GM21390 (cell line): ENCODE results near the gene SLC5A1.

Source experiments
- ATAC-seq: cut with Tn5 transposase; IDR thresholded peaks from one replicate; pipeline ENCODE4 v1.9.1; 2021; ENCODE audit not compliant: unreplicated experiment

Gene SLC5A1

DNA sequence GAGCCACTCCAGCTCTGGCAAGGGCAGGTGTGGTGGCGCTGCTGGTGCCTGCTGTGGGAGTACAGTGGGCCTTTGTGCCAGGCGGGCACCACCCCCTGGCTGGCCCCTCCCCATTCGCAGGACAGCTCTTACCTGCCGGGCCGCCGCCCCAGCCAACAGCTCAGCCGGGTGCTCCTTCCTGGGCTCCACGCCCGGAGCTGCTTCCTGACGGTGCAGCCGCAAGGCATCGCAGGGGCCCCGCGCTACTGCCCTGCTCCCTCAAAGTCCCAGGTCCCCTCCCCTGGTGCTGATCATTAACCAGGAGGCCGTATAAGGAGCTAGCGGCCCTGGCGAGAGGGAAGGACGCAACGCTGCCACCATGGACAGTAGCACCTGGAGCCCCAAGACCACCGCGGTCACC is at the start of gene SLC5A1:
Gene SLC5A1 (plus strand): TSS at position 338 of the 400 bp plus-strand sequence. CDS start 21 bp downstream, at position 359.
- ATAC-seq, result no peak

GRCh38 chr22:31995046-31995445 is 48.0 kb upstream of the SLC5A1 start:
- no peak for ATAC-seq

GRCh38 chr22:31995807-31996206 is 47.3 kb upstream of the SLC5A1 start:
- no peak for ATAC-seq

GRCh38 chr22:31998784-31999385 is 44.2 kb upstream of the SLC5A1 start:
- ATAC-seq, result no peak

DNA sequence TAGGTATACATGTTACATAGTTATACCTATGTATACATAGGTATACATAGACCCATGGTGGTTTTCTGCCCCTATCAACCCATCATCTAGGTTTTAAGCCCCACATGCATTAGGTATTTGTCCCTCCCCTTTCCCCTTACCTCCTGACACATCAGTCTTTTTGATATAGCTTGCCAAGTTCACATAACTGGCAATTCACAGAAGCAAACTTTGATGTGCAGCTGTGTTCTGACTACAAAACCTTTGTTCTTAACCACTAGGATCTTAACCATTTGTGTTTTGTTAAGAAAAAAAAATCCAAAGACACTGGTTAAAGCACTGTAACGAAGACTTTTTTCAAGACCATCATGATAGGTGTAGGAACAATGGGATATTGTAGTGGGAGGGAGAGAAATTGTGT is 42.9 kb upstream of the SLC5A1 start:
- ATAC-seq, result no peak

- no peak for ATAC-seq
Observed at GRCh38 chr22:32005453-32005852, 37.6 kb upstream of the SLC5A1 start.

DNA sequence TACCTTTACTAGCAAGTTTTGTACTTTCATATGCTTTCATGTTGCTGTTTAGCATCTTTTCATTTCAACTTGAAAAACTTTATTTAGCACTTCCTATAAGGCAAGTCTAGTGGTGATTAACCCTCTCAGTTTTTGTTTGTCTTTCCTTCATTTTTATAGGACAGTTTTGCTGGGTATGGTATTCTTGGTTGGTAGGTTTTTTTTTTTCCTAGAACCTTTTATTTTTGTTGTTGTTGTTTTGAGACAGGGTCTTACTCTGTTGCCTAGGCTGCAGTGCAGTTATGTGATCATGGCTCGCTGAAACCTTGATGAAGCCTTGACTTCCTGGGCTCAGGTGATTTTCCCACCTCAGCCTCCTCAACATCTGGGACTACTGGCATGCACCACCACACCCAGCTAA is 29.9 kb upstream of the SLC5A1 start:
- no peak for ATAC-seq

GRCh38 chr22:32016081-32016480 is 27.0 kb upstream of the SLC5A1 start:
- no peak for ATAC-seq

DNA sequence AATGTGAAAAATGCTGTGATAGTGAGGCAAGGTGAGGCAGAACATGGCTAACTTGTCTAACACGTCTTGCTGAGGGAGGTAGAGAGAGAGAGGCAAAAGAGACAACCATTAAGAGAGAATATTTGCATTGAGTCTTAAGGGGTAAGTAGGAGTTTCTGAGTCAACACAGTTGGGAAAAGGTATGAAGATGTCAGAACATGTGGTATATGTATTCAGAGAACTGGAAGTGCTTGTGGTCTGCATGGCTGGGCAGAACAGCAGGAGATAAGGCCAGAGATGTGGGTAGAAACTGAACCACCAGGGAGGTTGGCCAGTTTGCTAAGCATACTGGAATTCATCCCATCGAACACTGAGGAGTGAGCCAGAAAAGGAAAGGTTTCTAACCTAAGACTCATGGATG is 25.0 kb upstream of the SLC5A1 start:
- ATAC-seq, result no peak

- ATAC-seq, result no peak
Observed at GRCh38 chr22:32020117-32020516, 22.9 kb upstream of the SLC5A1 start.

- ATAC-seq, result no peak
Observed at GRCh38 chr22:32021716-32022115, 21.3 kb upstream of the SLC5A1 start.

DNA sequence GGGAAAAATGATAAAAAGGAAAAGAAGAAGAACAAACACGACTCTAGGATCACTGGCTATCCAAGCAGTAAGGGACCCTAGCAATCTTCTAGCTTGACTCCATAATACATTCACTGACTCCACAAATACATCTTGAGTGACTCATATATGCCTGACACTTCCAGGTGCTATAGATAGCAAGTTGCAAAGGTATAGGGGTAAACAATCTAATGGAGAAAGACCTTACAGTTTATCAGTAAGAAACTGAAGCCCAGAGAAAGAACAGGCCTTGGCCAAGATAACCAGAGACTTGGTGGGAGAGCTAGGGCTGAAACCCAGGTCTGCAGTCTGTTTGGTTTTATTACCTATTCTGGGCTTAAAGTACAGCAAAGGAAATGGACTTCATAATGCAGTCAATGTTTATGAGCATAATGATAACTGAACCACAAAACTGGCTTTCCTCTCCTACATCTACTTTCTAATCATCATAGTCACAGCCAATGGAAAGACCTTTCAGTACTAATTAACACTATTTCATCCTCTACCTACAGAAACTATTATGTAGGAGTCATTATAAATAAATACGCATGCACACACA is 19.7 kb upstream of the SLC5A1 start:
- no peak for ATAC-seq

GRCh38 chr22:32024796-32025195 is 18.3 kb upstream of the SLC5A1 start:
- no peak for ATAC-seq

GRCh38 chr22:32030518-32031247 is 12.4 kb upstream of the SLC5A1 start:
- no peak for ATAC-seq

- no peak for ATAC-seq
Observed at GRCh38 chr22:32031466-32031865, 11.6 kb upstream of the SLC5A1 start.

DNA sequence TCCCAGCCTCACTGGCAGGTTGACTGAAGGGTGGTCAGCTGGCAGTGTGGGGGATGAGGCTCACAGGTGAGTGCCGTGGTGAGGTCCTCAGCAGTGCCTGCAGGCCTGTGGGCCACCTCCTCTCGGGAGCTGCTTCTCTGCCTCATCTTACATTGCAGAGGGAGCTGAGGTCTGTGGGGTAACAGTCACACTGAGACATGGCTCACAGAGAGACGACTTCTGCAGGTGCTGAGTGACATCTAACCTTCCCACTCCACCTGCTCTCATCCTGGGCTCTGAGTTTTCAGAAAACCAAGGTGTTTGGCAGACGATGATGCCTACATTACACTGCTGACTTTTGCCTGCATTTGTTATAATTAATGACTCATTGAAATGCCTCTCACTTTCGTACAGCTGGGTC is 8.8 kb upstream of the SLC5A1 start:
- ATAC-seq, result no peak

GRCh38 chr22:32037236-32037635 is 5.8 kb upstream of the SLC5A1 start:
- no peak for ATAC-seq

GRCh38 chr22:32040324-32040904 is 2.6 kb upstream of the SLC5A1 start:
- ATAC-seq, result no peak

- no peak for ATAC-seq
Observed at GRCh38 chr22:32043391-32043790, 330 bp downstream of the SLC5A1 start.

- no peak for ATAC-seq
Observed at GRCh38 chr22:32044477-32044876, 1.4 kb downstream of the SLC5A1 start.

DNA sequence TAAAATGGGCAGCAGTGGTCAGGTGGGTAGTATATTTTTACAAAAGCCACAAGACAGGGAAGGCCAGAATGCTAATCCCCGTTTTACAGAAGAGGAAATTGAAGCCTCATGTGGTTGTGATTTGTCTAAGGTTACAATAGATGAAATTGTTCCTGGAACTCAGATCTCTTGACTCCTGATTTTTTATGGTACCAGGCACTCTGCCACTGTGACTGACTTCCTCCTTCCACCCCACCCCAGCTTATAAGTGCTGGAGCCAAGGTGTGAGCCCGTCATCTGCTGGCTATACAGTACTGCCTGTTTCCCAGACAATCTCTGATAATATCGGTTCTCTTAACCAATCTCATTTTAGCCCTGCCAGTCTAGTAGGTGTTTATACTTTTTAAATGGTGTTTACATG is 1.9 kb downstream of the SLC5A1 start:
- no peak for ATAC-seq

DNA sequence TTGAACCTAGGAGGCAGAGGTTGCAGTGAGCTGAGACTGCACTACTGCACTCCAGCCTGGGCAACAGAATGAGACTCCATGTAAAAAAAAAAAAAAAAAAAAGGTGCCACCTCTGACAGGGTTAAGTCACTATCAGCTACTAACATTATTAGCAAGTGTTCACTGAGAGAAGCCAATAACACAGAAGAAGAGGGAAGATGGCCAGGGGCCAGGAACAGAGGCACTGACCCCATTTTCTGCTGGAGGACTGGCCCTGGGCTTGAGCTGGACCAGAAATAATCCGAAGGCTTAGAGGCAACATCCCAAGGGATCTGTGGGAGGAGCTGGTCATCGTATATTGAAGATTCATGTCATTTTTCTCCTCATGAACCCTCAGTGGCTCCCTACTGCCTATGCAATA is 5.0 kb downstream of the SLC5A1 start:
- ATAC-seq, result no peak
